ENCODE results near the gene LCE3B.

The LCE3B gene

GRCh38 chr1:152663098-152663497 is 49.5 kb downstream of the LCE3B start, which contains the start of gene LCE2D:
Gene LCE2D, plus strand, starts transcription at chr1:152663380. Its CDS starts 726 bp downstream, at chr1:152664106.
- no peak for DNase-seq
